B cell (primary cell): ENCODE measurements around the gene NIPA2. TPM values are rescaled to one million over a fixed set of nuclear protein-coding genes. Genes with fewer than 3 reads are reported as not detected.

Experiments
- ATAC-seq: fragments of 200-7000 bp; cut with Tn5 transposase; one replicate; pipeline ENCODE4 v1.10.0; 2021; ENCODE audit warnings: low read depth, mild to moderate bottlenecking, moderate number of reproducible peaks, moderate library complexity
- CTCF ChIA-PET: fragments of 350-600 bp; sonication (Branson Sonifier 250); formaldehyde crosslinking; loops from one replicate; lab custom pipeline; 2021; ENCODE audit warnings: antibody characterized with exemption, inconsistent platforms; lab: Charles Lee
- POLR2A ChIA-PET: fragments of 350-600 bp; sonication (Branson Sonifier 250); formaldehyde crosslinking; loops from one replicate; lab custom pipeline; 2021; ENCODE audit warnings: antibody characterized with exemption; lab: Charles Lee
- DNase-seq: peaks from one replicate; pipeline ENCODE4 v3.0.0; 2013
- H2AFZ ChIP-seq: 2 replicates; pipeline ENCODE4 v1.6.1; 2012; ENCODE audit warnings: mild to moderate bottlenecking, low read depth, low read length; ENCODE audit not compliant: insufficient read depth, poor library complexity, severe bottlenecking
- H3K27ac ChIP-seq, 2 donors: 1 replicate in 1 of 2; 2 replicates in 1 of 2; pipeline ENCODE4 v1.5.1; 2012 to 2013; ENCODE audit warnings: low read length in 2 of 2, mild to moderate bottlenecking in 2 of 2, moderate library complexity in 1 of 2
- H3K27me3 ChIP-seq, 4 experiments: fragments of 200-600 bp in 1 of 4; sonication (generic) in 1 of 4; replicated peaks in 1 of 4; 1 replicate in 2 of 4; 2 replicates in 2 of 4; pipeline versions ENCODE4 v1.6.1 to v1.7.0; 2013 to 2016; ENCODE audit warnings: low read length in 3 of 4, mild to moderate bottlenecking in 2 of 4, mixed read lengths in 1 of 4, moderate library complexity in 1 of 4; ENCODE audit not compliant: insufficient read depth in 4 of 4, control insufficient read depth in 3 of 4; ENCODE audit errors: control extremely low read depth in 1 of 4
- H3K36me3 ChIP-seq, 2 experiments: replicated peaks in 1 of 2; 1 replicate in 1 of 2; 2 replicates in 1 of 2; pipeline versions ENCODE4 v1.6.1 to v1.7.1; 2013; ENCODE audit warnings: low read length in 1 of 2; ENCODE audit not compliant: insufficient read depth in 2 of 2, control insufficient read depth in 1 of 2; ENCODE audit errors: control extremely low read depth in 1 of 2, extremely low read depth in 1 of 2
- H3K4me1 ChIP-seq, 2 donors: fragments of 200-600 bp in 1 of 2; sonication (generic) in 1 of 2; 1 replicate in 1 of 2; 2 replicates in 1 of 2; pipeline versions ENCODE4 v1.5.1 to v1.6.1; 2013 to 2017; ENCODE audit warnings: low read length in 2 of 2; ENCODE audit not compliant: control insufficient read depth in 2 of 2, insufficient read depth in 2 of 2
- H3K4me2 ChIP-seq: replicated peaks from 2 replicates; pipeline ENCODE3; 2012; ENCODE audit warnings: mild to moderate bottlenecking, low read depth, low read length; ENCODE audit not compliant: poor library complexity, severe bottlenecking
- H3K4me3 ChIP-seq, 5 experiments: fragments of 200-600 bp in 1 of 5; sonication (generic) in 1 of 5; 1 replicate in 3 of 5; 2 replicates in 2 of 5; pipeline versions ENCODE4 v1.5.1 to v1.7.0; 2011 to 2016; ENCODE audit warnings: low read length in 4 of 5, mild to moderate bottlenecking in 4 of 5, low read depth in 2 of 5, control low read depth in 1 of 5, moderate library complexity in 1 of 5; ENCODE audit not compliant: insufficient read depth in 1 of 5; ENCODE audit errors: control extremely low read depth in 1 of 5, extremely low read depth in 1 of 5
- H3K79me2 ChIP-seq: fragments of 200-600 bp; sonication (generic); one replicate; pipeline ENCODE4 v1.6.0; 2016; ENCODE audit warnings: low read length; ENCODE audit not compliant: control insufficient read depth, insufficient read depth
- H3K9ac ChIP-seq: fragments of 200-600 bp; sonication (generic); 2 replicates; pipeline ENCODE4 v1.6.1; 2017; ENCODE audit warnings: mild to moderate bottlenecking, low read length, moderate library complexity
- H3K9me3 ChIP-seq, 3 donors: one replicate each; pipeline versions ENCODE4 v1.6.1 to v1.7.1; 2013; ENCODE audit warnings: low read length in 2 of 3; ENCODE audit not compliant: control insufficient read depth in 2 of 3, insufficient read depth in 1 of 3; ENCODE audit errors: control extremely low read depth in 1 of 3
- H4K20me1 ChIP-seq: 2 replicates; pipeline ENCODE4 v1.6.0; 2012; ENCODE audit warnings: mild to moderate bottlenecking, low read length; ENCODE audit not compliant: insufficient read depth, control insufficient read depth, poor library complexity, severe bottlenecking
- H3K27ac Mint-ChIP-seq: one replicate; pipeline ENCODE4 v1.8.0; 2021; ENCODE audit warnings: mixed read lengths
- H3K27me3 Mint-ChIP-seq: one replicate; pipeline ENCODE4 v1.8.0; 2021; ENCODE audit warnings: mixed read lengths
- H3K4me1 Mint-ChIP-seq: one replicate; pipeline ENCODE4 v1.8.0; 2021; ENCODE audit warnings: mixed read lengths
- H3K4me3 Mint-ChIP-seq: one replicate; pipeline ENCODE4 v1.8.0; 2021; ENCODE audit warnings: mixed read lengths
- H3K9me3 Mint-ChIP-seq: one replicate; pipeline ENCODE4 v1.8.0; 2022; ENCODE audit warnings: mixed read lengths; ENCODE audit not compliant: insufficient read depth
- EZH2 ChIP-seq: IDR thresholded peaks from 2 replicates; pipeline ENCODE4 v1.6.1; 2012; ENCODE audit warnings: borderline replicate concordance, low read depth, mild to moderate bottlenecking, moderate library complexity, low read length; ENCODE audit not compliant: insufficient read depth, poor library complexity, severe bottlenecking
- WGBS: methylation state at CpG from one replicate; pipeline ENCODE4 v1.1.5; 2013; ENCODE audit warnings: missing lambda C conversion rate; ENCODE audit not compliant: insufficient coverage; 5-methylcytosine and 5-hydroxymethylcytosine counted together
- intact Hi-C: fragments of 100-400 bp; cut with micrococcal nuclease; formaldehyde crosslinking; loops from one replicate; pipeline ENCODE4 v1.10.0; 2022
- polyA plus RNA-seq: library from polyadenylated mRNA; depleted of rRNA; stranded (reverse); fragments of >200 nt; gene quantifications from 2 replicates; pipeline ENCODE4 v1.2.3, GENCODE V29; 2012
- total RNA-seq, 2 donors: library from RNA; stranded (reverse); fragments of 120-200 nt in 1 of 2; gene quantifications; 1 replicate in 1 of 2; 2 replicates in 1 of 2; pipeline versions ENCODE4 v1.2.3 to v1.2.4, GENCODE V29; 2013 to 2022
- TF ChIP-seq, protein P1 (sequence below): fragments of 200-600 bp; IDR thresholded peaks from one replicate; pipeline ENCODE4 v1.8.0; 2022; ENCODE audit warnings: antibody characterized with exemption, mild to moderate bottlenecking

The NIPA2 gene
- total and polyA plus RNA-seq, 2 donors (not counting 1 experiment from before 2014, with no cell fraction given), result 47.1 to 65.3 TPM

DNA sequence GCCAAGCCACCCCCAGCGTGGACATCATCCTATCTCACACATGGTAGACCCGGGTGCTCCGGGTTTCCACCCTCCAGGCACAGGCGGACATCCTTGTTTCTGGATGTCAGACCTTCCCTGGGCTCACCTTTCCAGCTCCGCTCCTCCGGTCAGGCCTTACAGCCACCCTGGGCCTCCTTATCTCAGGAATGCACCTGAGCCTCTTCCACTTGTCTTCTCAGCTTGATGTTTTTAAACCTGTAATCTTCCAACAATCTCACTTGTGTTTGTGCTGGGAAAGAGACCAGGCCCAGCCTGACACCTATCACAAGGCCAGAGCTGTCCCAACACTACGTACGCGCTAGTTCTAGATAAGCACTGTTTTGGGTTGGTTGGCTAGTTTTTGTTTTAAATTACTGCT, 53.9 kb downstream of the NIPA2 start:
- Histone ChIP-seq H3K4me1 (no peaks in the 10 kb centered on the region), H3K4me2 (no peak overlapping the region), H3K9ac (no peak overlapping the region), H4K20me1 (no peaks in the 10 kb centered on the region), H3K9me3 (no peaks in the 10 kb centered on the region), H3K36me3 (no peaks in the 10 kb centered on the region), H2AFZ (no peak overlapping the region), H3K27ac (no peak overlapping the region), H3K79me2 (no peaks in the 10 kb centered on the region), H3K4me3 (no peak overlapping the region), H3K27me3 (no peaks in the 10 kb centered on the region)
- no peaks in the 10 kb centered on the region for H3K4me1 Mint-ChIP-seq
- no peak overlapping the region for H3K27ac Mint-ChIP-seq
- 100% methylated on average over 3 of the region's 9 CpGs for WGBS
- ATAC-seq (no peak), DNase-seq (no peak)
- no peaks in the 10 kb centered on the region for H3K9me3 Mint-ChIP-seq
- H3K27me3 Mint-ChIP-seq, result no peaks in the 10 kb centered on the region
- no peak overlapping the region for H3K4me3 Mint-ChIP-seq
- ChIA-PET CTCF (no interaction called here), POLR2A (no interaction called here)
- intact Hi-C loops, result no loop called here
- TF ChIP-seq EZH2, result no peak

DNA sequence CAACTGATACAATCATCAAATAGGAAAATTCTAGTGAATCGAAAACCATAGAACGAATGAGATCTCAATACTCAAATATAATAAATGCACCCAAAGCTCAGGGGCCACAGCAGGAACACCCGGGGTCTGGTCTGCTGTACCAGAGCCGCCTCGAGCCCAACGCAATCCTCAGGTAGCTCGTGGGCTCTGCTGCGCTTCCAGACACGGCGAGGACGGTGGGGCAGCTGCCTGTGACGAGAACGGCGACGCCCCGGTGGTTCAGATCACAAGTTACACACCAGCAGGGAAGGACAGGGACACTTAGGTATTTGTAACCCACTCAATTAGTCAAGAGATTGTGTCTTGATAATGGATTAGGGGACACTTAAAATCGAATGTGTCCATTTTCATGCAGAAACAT, 54.6 kb downstream of the NIPA2 start:
- Histone ChIP-seq H3K9ac (no peak overlapping the region), H4K20me1 (no peaks in the 10 kb centered on the region), H3K27me3 (no peaks in the 10 kb centered on the region), H3K4me1 (no peaks in the 10 kb centered on the region), H2AFZ (no peak overlapping the region), H3K4me2 (no peak overlapping the region), H3K79me2 (no peaks in the 10 kb centered on the region), H3K9me3 (no peaks in the 10 kb centered on the region), H3K4me3 (no peak overlapping the region), H3K36me3 (no peaks in the 10 kb centered on the region), H3K27ac (no peak overlapping the region)
- ChIA-PET POLR2A (no interaction called here), CTCF (no interaction called here)
- whole genome bisulfite sequencing, result 96% methylated on average over 16 of the region's 17 CpGs
- ATAC-seq, result no peak
- TF ChIP-seq EZH2, result no peak
- TF ChIP-seq, protein P1, sequence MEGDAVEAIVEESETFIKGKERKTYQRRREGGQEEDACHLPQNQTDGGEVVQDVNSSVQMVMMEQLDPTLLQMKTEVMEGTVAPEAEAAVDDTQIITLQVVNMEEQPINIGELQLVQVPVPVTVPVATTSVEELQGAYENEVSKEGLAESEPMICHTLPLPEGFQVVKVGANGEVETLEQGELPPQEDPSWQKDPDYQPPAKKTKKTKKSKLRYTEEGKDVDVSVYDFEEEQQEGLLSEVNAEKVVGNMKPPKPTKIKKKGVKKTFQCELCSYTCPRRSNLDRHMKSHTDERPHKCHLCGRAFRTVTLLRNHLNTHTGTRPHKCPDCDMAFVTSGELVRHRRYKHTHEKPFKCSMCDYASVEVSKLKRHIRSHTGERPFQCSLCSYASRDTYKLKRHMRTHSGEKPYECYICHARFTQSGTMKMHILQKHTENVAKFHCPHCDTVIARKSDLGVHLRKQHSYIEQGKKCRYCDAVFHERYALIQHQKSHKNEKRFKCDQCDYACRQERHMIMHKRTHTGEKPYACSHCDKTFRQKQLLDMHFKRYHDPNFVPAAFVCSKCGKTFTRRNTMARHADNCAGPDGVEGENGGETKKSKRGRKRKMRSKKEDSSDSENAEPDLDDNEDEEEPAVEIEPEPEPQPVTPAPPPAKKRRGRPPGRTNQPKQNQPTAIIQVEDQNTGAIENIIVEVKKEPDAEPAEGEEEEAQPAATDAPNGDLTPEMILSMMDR, result no peak
- intact Hi-C loops, result no loop called here
- Mint-ChIP-seq H3K27ac (no peak overlapping the region), H3K4me1 (no peaks in the 10 kb centered on the region), H3K9me3 (no peaks in the 10 kb centered on the region), H3K4me3 (no peak overlapping the region), H3K27me3 (no peaks in the 10 kb centered on the region)
- no peak for DNase-seq
